Measurements from ENCODE around the gene SERAC1. TPM values are rescaled to one million over a fixed set of nuclear protein-coding genes. Genes with fewer than 3 reads are reported as not detected.

SERAC1 gene
- total RNA-seq (5.7 and 6.9 TPM in 2 replicates), polyA plus RNA-seq (4.1 and 4.9 TPM in 2 replicates), polyA minus RNA-seq (7.5 and 8.6 TPM in 2 replicates), Bru-seq, nascent RNA (percentile 52 among the genes with signal in this experiment), BruChase-seq, experiment 1, labeled RNA remaining after a 6-hour chase (percentile 50 among the genes with signal in this experiment), BruChase-seq, experiment 2, labeled RNA remaining after a 2-hour chase (percentile 55 among the genes with signal in this experiment)
- 4.3 and 4.4 TPM in 2 replicates for polyA plus RNA-seq (2011; cell fraction: cytosol; rRNA removed)
- 8.4 and 9.5 TPM in 2 replicates for polyA plus RNA-seq (2011; cell fraction: nucleus; rRNA removed)
- 5.9 and 7.5 TPM in 2 replicates for polyA plus RNA-seq (2012)
- polyA minus RNA-seq (2011; cell fraction: cytosol; rRNA and poly(A)+ RNA removed), result 1.0 TPM
- 7.7 and 9.5 TPM in 2 replicates for polyA minus RNA-seq (2011; cell fraction: nucleus; rRNA and poly(A)+ RNA removed)
- long read RNA-seq, transcript SERAC1-202 (17 exons, 3,940 nt), result major isoform, 5 of 11 reads
- long read RNA-seq, partial matches to known transcripts, result 3 of 11 reads
- long read RNA-seq, other reads (novel, unspliced or antisense), result 2 of 11 reads

GRCh38 chr6:158168040-158168289 is at the start of gene SERAC1:
Gene SERAC1 (minus strand): TSS chr6:158168262. CDS start chr6:158158363, 9,899 bp downstream.
- peak within 1 kb of the TSS; percentile 84 for H3K27ac ChIP-seq (ENCODE audit: insufficient read depth, low read depth, low read length)
- no peaks in the 10 kb centered on the region for H3K27me3 ChIP-seq (ENCODE audit: control insufficient read depth in 2 of 2, insufficient read depth in 2 of 2, low read length in 2 of 2)
- no peak for FAIRE-seq
- no peaks in the 10 kb centered on the region for H3K9me1 ChIP-seq (replicated peaks; ENCODE audit: control insufficient read depth, extremely low read depth, insufficient read depth, low read length)
- H3K9ac ChIP-seq (replicated peaks; ENCODE audit: extremely low read depth, insufficient read depth, low read length), result peak within 1 kb of the TSS; percentile 89
- peaks cover 2% of the 10 kb centered on the region for H3K79me2 ChIP-seq (ENCODE audit: control insufficient read depth, insufficient read depth, low read length)
- ChIA-PET POLR2A (no interaction called here), CTCF (interaction anchor here (0.9 to 1.4 kb wide), 2 partner anchors 10 to 36 kb away, joined by 3 read pairs; no protein-coding TSS in a partner anchor)
- intact Hi-C loops (cut with micrococcal nuclease), result loop anchor here (1.0 kb wide), 2 partner anchors 33 to 39 kb away; no protein-coding TSS in a partner anchor
- BruUV-seq (replicated peaks), result no TSS peak
- H3K4me1 ChIP-seq (ENCODE audit: control insufficient read depth, extremely low read depth, insufficient read depth, low read length), result peaks cover 4% of the 10 kb centered on the region
- no peak for TF ChIP-seq MAX (IDR thresholded peaks at IDR 0.05; ENCODE audit: insufficient read depth, insufficient read length)
- TF ChIP-seq POLR2A (IDR thresholded peaks at IDR 0.05; ENCODE audit: low read depth, low read length), result no peak
- no peak for TF ChIP-seq JUN (IDR thresholded peaks at IDR 0.05; ENCODE audit: borderline replicate concordance, insufficient read depth, insufficient read length, low read depth)
- no peak for TF ChIP-seq MYC (IDR thresholded peaks at IDR 0.05; ENCODE audit: low read depth, low read length)
- TF ChIP-seq GATA2 (IDR thresholded peaks at IDR 0.05; ENCODE audit: insufficient read depth, insufficient read length, low read depth, low read length), result no peak
- TF ChIP-seq EZH2 (IDR thresholded peaks at IDR 0.05; ENCODE audit: borderline replicate concordance, low read depth, low read length, severe bottlenecking), result no peak
- TF ChIP-seq POLR2AphosphoS5 (IDR thresholded peaks at IDR 0.05; ENCODE audit: insufficient read depth, low read depth, low read length), result no peak
- TF ChIP-seq FOS (IDR thresholded peaks at IDR 0.05; ENCODE audit: borderline replicate concordance, insufficient read depth, low read length), result no peak
- TF ChIP-seq, protein P1, sequence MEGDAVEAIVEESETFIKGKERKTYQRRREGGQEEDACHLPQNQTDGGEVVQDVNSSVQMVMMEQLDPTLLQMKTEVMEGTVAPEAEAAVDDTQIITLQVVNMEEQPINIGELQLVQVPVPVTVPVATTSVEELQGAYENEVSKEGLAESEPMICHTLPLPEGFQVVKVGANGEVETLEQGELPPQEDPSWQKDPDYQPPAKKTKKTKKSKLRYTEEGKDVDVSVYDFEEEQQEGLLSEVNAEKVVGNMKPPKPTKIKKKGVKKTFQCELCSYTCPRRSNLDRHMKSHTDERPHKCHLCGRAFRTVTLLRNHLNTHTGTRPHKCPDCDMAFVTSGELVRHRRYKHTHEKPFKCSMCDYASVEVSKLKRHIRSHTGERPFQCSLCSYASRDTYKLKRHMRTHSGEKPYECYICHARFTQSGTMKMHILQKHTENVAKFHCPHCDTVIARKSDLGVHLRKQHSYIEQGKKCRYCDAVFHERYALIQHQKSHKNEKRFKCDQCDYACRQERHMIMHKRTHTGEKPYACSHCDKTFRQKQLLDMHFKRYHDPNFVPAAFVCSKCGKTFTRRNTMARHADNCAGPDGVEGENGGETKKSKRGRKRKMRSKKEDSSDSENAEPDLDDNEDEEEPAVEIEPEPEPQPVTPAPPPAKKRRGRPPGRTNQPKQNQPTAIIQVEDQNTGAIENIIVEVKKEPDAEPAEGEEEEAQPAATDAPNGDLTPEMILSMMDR (IDR thresholded peaks at IDR 0.05; ENCODE audit: extremely low read depth in 1 of 2, insufficient read depth in 1 of 2, low read depth in 1 of 2, low read length in 2 of 2), result no peak
- peaks cover 0 to 2% of the 10 kb centered on the region in 2 experiments for H3K36me3 ChIP-seq (ENCODE audit: control insufficient read depth in 2 of 2, extremely low read depth in 1 of 2, insufficient read depth in 2 of 2, low read length in 2 of 2)
- H3K4me3 ChIP-seq (replicated peaks in 1 of 3; ENCODE audit: insufficient read depth in 1 of 3, low read depth in 1 of 3, low read length in 3 of 3), result peak within 1 kb of the TSS; percentile 63 to 88 (median 85)
- no peaks in the 10 kb centered on the region for H4K20me1 ChIP-seq (replicated peaks; ENCODE audit: control insufficient read depth, extremely low read depth, insufficient read depth, low read length)
- H2AFZ ChIP-seq (ENCODE audit: low read depth, low read length), result peak within 1 kb of the TSS; percentile 70
- DNase-seq (ENCODE audit: low read depth, low spot score), result no peak
- peak within 1 kb of the TSS; percentile 86 for H3K4me2 ChIP-seq (ENCODE audit: insufficient read depth, low read length)
- no peaks in the 10 kb centered on the region for H3K9me3 ChIP-seq (replicated peaks; ENCODE audit: control insufficient read depth, insufficient read depth, low read length)
- dilution Hi-C loops (cut with MboI; ENCODE audit: extremely low pct_ligation_motif_present, low sequenced_read_pairs), result no loop called here

Data from endothelial cell of umbilical vein (primary cell).